Neural crest cell (in vitro differentiated cells): ENCODE measurements around the gene PHF2. TPM values are rescaled to one million over a fixed set of nuclear protein-coding genes. Genes with fewer than 3 reads are reported as not detected.

Source experiments
- DNase-seq: peaks from one replicate; pipeline ENCODE4 v3.0.0; 2021; ENCODE audit warnings: low read depth, mixed read lengths, low spot score
- H3K27ac Mint-ChIP-seq: one replicate; pipeline ENCODE4 v1.8.0; 2021; ENCODE audit warnings: mild to moderate bottlenecking, mixed read lengths; ENCODE audit not compliant: unreplicated experiment
- H3K27me3 Mint-ChIP-seq: 2 replicates; pipeline ENCODE4 v1.8.0; 2021; ENCODE audit warnings: low read depth, mild to moderate bottlenecking, mixed read lengths
- H3K36me3 Mint-ChIP-seq: 2 replicates; pipeline ENCODE4 v1.8.0; 2021; ENCODE audit warnings: low read depth, mild to moderate bottlenecking, mixed read lengths
- H3K4me1 Mint-ChIP-seq: 2 replicates; pipeline ENCODE4 v1.8.0; 2021; ENCODE audit warnings: mixed read lengths
- H3K4me3 Mint-ChIP-seq: one replicate; pipeline ENCODE4 v1.8.0; 2021; ENCODE audit warnings: mild to moderate bottlenecking, mixed read lengths
- H3K9me3 Mint-ChIP-seq: 2 replicates; pipeline ENCODE4 v1.8.0; 2021; ENCODE audit warnings: mixed read lengths
- CTCF ChIP-seq: fragments of 200-600 bp; sonication (generic); conservative IDR thresholded peaks from 2 replicates; pipeline ENCODE4 v1.5.0; 2021; ENCODE audit warnings: antibody characterized with exemption, mild to moderate bottlenecking
- total RNA-seq: library from RNA; stranded (reverse); gene quantifications from 2 replicates; pipeline ENCODE4 v1.2.1, GENCODE V29; 2021

PHF2 gene
- total RNA-seq, 1 donor from 2014 or later, result 34.4 TPM

GRCh38 chr9:93558503-93558902 is 17.9 kb upstream of the PHF2 start:
- H3K36me3 Mint-ChIP-seq, result peaks cover 16% of the 10 kb centered on the region
- H3K4me3 Mint-ChIP-seq, result no peak overlapping the region
- no peaks in the 10 kb centered on the region for H3K9me3 Mint-ChIP-seq
- no peak overlapping the region for H3K27ac Mint-ChIP-seq
- no peak for DNase-seq
- no peak for TF ChIP-seq CTCF
- no peaks in the 10 kb centered on the region for H3K27me3 Mint-ChIP-seq
- peaks cover 12% of the 10 kb centered on the region for H3K4me1 Mint-ChIP-seq

DNA sequence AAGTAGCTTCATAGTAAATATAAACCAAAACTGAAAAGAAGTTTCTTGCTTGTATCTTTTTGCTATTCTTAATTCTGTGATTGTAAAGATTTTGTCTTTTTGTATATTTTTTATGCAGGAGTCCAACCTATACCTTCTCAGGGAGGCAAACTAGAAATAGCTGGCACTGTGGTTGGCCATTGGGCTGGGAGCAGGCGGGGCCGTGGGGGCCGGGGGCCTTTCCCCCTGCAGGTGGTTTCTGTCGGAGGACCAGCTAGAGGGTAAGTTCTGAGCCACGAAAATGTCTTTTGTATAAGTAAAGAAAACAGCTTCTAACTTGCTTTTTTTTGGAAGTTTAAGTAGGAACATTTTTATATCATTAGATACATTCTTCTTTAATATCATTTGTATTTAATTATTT is 15.4 kb upstream of the PHF2 start:
- Mint-ChIP-seq H3K4me1 (peaks cover 13% of the 10 kb centered on the region), H3K9me3 (no peaks in the 10 kb centered on the region), H3K36me3 (peaks cover 16% of the 10 kb centered on the region), H3K27me3 (no peaks in the 10 kb centered on the region), H3K27ac (no peak overlapping the region), H3K4me3 (no peak overlapping the region)
- TF ChIP-seq CTCF, result no peak
- DNase-seq, result no peak

GRCh38 chr9:93562157-93562556 is 14.2 kb upstream of the PHF2 start:
- Mint-ChIP-seq H3K9me3 (no peaks in the 10 kb centered on the region), H3K4me3 (no peak overlapping the region), H3K36me3 (peaks cover 10% of the 10 kb centered on the region), H3K4me1 (peaks cover 13% of the 10 kb centered on the region), H3K27me3 (no peaks in the 10 kb centered on the region), H3K27ac (no peak overlapping the region)
- no peak for DNase-seq
- TF ChIP-seq CTCF, result no peak

- no peak for DNase-seq
- Mint-ChIP-seq H3K4me3 (no peak overlapping the region), H3K9me3 (no peaks in the 10 kb centered on the region), H3K27ac (no peak overlapping the region), H3K36me3 (peaks cover 8% of the 10 kb centered on the region), H3K4me1 (peaks cover 14% of the 10 kb centered on the region), H3K27me3 (no peaks in the 10 kb centered on the region)
- no peak for TF ChIP-seq CTCF
Observed at GRCh38 chr9:93565089-93565488, 11.3 kb upstream of the PHF2 start.

DNA sequence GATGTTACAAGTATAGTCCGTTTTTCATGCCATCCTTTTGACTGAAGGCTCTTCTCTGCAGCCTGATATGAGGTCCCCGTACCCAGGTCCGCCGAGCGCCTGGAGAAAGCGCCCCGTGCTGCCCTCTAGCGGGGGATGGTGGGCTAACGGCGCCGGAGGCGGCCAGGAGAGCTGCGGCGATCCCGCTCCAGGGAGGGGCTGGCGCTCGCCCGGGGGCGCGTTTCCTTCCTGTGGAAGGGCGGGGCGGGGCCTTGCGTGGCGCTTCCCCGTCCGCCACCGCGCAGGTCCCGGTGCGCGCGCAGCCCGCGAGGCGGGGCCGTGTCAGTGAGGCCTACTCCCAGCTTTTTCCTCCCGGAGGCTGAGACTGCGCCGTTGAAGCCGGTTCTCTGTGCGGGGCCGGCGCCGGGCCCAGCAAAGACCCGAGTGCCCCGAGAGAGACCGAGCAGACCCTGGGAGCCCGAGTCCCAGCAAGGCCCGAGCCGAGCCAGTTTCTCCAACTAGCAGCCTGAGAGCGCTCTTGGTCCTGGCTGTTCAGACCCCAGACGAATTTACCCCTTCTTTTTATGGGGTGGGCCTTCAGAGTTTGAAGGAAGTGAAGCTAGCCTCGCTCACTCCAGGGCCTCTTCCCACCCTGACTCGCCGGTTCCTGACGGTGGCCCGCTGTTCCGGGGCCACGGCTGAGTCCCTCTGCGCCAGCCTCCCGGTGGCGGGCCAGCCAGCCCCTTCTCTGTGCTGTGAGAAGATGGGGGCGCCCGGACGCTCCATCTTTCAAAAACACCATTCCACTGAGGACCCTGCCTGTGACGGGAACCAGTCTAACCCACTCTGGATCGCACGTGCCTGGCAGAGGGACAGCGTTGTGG is 9.7 kb upstream of the PHF2 start:
- H3K9me3 Mint-ChIP-seq, result peaks cover 6% of the 10 kb centered on the region
- TF ChIP-seq CTCF, result peak; percentile 96

More for the DNA sequence above, 9.7 kb upstream of the PHF2 start:
- Mint-ChIP-seq H3K27me3 (no peaks in the 10 kb centered on the region), H3K27ac (peak overlapping the region; percentile 96), H3K4me3 (peak overlapping the region; percentile 77), H3K4me1 (peaks cover 14% of the 10 kb centered on the region), H3K36me3 (peaks cover 18% of the 10 kb centered on the region)
- DNase-seq, result peak; percentile 100
